Neural crest cell (in vitro differentiated cells): ENCODE data around the gene SLC4A4. TPM values are rescaled to one million over a fixed set of nuclear protein-coding genes. Genes with fewer than 3 reads are reported as not detected.

Source experiments
- DNase-seq: peaks from one replicate; pipeline ENCODE4 v3.0.0; 2021; ENCODE audit warnings: low read depth, mixed read lengths, low spot score
- H3K27ac Mint-ChIP-seq: one replicate; pipeline ENCODE4 v1.8.0; 2021; ENCODE audit warnings: mild to moderate bottlenecking, mixed read lengths; ENCODE audit not compliant: unreplicated experiment
- H3K27me3 Mint-ChIP-seq: 2 replicates; pipeline ENCODE4 v1.8.0; 2021; ENCODE audit warnings: low read depth, mild to moderate bottlenecking, mixed read lengths
- H3K36me3 Mint-ChIP-seq: 2 replicates; pipeline ENCODE4 v1.8.0; 2021; ENCODE audit warnings: low read depth, mild to moderate bottlenecking, mixed read lengths
- H3K4me1 Mint-ChIP-seq: 2 replicates; pipeline ENCODE4 v1.8.0; 2021; ENCODE audit warnings: mixed read lengths
- H3K4me3 Mint-ChIP-seq: one replicate; pipeline ENCODE4 v1.8.0; 2021; ENCODE audit warnings: mild to moderate bottlenecking, mixed read lengths
- H3K9me3 Mint-ChIP-seq: 2 replicates; pipeline ENCODE4 v1.8.0; 2021; ENCODE audit warnings: mixed read lengths
- total RNA-seq: library from RNA; stranded (reverse); gene quantifications from 2 replicates; pipeline ENCODE4 v1.2.1, GENCODE V29; 2021
- TF ChIP-seq, protein P1 (sequence below): fragments of 200-600 bp; sonication (generic); conservative IDR thresholded peaks from 2 replicates; pipeline ENCODE4 v1.5.0; 2021; ENCODE audit warnings: antibody characterized with exemption, mild to moderate bottlenecking

SLC4A4 gene
- total RNA-seq, 1 donor from 2014 or later: 4.0 TPM

DNA sequence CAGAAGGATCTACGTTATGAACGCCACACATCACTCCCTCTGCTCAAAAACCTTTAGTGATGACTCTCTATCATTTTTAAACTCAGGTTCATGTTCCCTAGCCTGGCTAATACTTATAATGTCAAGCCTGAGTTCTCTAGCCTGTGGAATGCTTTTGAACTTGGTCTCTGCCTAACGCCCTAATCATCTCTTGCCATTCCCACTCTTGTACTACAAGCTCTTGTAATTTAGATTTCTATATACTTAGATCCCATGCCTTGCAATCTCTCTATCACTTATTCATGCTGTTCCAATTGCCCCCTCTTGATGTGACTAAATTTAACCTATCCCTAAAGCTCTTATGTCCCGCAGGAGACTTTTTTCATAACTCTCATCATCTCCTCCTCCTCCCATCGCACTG, 40.3 kb downstream of the SLC4A4 start:
- H3K27ac Mint-ChIP-seq: no peak overlapping the region

GRCh38 chr4:71380788-71381187, 42.0 kb downstream of the SLC4A4 start:
- Mint-ChIP-seq H3K4me3 (no peak overlapping the region), H3K27me3 (no peaks in the 10 kb centered on the region), H3K4me1 (no peaks in the 10 kb centered on the region), H3K36me3 (no peaks in the 10 kb centered on the region), H3K9me3 (no peaks in the 10 kb centered on the region), H3K27ac (no peak overlapping the region)
- TF ChIP-seq, protein P1, sequence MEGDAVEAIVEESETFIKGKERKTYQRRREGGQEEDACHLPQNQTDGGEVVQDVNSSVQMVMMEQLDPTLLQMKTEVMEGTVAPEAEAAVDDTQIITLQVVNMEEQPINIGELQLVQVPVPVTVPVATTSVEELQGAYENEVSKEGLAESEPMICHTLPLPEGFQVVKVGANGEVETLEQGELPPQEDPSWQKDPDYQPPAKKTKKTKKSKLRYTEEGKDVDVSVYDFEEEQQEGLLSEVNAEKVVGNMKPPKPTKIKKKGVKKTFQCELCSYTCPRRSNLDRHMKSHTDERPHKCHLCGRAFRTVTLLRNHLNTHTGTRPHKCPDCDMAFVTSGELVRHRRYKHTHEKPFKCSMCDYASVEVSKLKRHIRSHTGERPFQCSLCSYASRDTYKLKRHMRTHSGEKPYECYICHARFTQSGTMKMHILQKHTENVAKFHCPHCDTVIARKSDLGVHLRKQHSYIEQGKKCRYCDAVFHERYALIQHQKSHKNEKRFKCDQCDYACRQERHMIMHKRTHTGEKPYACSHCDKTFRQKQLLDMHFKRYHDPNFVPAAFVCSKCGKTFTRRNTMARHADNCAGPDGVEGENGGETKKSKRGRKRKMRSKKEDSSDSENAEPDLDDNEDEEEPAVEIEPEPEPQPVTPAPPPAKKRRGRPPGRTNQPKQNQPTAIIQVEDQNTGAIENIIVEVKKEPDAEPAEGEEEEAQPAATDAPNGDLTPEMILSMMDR: no peak
- no peak for DNase-seq

More for the DNA sequence above, 40.3 kb downstream of the SLC4A4 start:
- Mint-ChIP-seq H3K27me3 (no peaks in the 10 kb centered on the region), H3K4me1 (no peaks in the 10 kb centered on the region), H3K9me3 (no peaks in the 10 kb centered on the region), H3K4me3 (no peak overlapping the region), H3K36me3 (no peaks in the 10 kb centered on the region)
- DNase-seq: no peak
- TF ChIP-seq, protein P1: no peak

DNA sequence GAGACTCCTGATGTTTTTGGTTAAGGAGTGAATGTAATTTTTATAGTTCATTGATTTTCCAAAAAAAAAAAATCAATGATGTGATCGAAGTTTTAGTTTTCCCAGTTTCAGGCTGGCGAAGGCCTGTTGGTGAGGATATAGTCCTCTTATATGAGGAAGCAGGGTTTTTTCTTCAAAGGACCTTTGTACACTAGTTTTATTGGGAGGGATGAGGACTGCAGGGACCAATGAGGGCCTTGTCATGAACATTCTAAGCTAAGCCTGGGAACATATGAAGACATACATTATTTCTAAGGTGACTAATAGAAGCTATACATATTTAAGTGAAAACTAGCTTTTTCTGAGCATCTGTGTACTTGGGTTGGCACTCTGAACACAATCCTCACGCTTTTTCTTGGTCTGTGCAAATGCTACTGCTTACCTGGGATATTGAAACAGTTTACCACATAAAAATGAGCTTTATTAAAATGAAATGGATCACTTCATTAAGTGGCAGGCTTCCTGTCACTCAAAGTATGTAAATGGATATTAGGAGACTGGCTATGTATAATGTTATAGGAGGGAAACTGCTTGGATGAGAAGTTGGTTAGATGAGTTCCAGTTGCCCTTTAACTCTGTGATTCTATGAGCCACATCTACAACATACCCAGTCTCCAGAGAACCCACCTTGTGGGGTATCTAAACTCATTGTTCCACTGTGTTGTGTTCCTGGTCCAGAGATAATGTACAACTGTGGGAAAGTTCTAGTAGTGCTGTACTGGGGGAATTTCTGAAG, 43.5 kb downstream of the SLC4A4 start:
- DNase-seq: no peak
- TF ChIP-seq, protein P1: no peak
- no peaks in the 10 kb centered on the region for H3K4me1 Mint-ChIP-seq
- no peak overlapping the region for H3K27ac Mint-ChIP-seq
- no peak overlapping the region for H3K4me3 Mint-ChIP-seq
- H3K36me3 Mint-ChIP-seq: no peaks in the 10 kb centered on the region
- H3K9me3 Mint-ChIP-seq: no peaks in the 10 kb centered on the region
- no peaks in the 10 kb centered on the region for H3K27me3 Mint-ChIP-seq

DNA sequence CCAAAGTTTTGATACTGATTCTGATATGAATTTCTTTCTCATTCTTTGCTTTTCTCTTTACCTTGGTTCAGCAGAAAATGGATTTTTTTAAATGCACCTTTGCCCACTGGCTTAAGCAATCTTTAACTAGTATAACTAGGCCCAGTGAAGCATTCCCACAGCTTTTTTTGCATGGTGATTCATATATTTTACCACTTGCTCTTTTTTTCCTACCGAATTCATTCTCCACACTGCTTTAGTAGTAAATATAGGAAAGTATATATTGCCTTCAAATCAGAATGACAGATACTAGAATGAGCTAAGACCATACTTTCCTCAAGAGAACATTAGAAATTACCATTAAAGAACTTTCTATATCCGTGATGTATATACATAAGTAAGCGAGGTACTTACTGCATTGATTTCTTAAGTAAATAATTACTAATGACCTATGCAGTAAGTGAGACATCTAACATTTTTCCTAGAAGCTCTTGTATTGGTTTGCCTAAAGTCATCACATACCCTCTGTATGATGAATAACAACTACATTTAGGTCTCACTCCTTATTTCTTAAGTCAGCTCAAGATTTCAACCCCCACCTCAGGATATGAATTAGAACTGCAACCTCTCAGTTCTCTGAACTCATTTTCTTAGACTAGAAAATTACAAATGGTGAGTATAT, 44.2 kb downstream of the SLC4A4 start:
- TF ChIP-seq, protein P1: no peak
- Mint-ChIP-seq H3K27ac (no peak overlapping the region), H3K36me3 (no peaks in the 10 kb centered on the region), H3K4me1 (no peaks in the 10 kb centered on the region), H3K9me3 (no peaks in the 10 kb centered on the region), H3K27me3 (no peaks in the 10 kb centered on the region), H3K4me3 (no peak overlapping the region)
- no peak for DNase-seq

DNA sequence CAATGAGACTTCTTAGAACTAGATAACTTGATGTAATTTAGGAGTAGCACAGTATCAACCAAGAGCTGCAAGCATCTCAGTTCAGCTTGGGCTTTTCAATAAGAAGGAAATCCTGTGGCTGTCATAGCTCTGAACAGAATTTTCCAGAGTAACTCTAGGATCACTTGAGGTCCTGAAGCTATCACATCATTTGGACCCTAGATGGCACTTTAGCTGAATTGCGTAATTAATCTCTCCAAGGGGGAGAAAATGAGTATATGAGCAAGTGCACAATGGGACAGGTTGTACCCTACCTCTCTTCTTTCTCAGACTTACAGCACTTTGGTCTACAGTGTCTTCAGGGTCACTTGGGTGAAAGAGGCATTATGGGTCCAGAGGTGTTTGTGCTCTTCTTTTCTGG, 45.2 kb downstream of the SLC4A4 start:
- no peak for DNase-seq
- no peak overlapping the region for H3K4me3 Mint-ChIP-seq
- H3K36me3 Mint-ChIP-seq: no peaks in the 10 kb centered on the region
- TF ChIP-seq, protein P1: no peak
- no peaks in the 10 kb centered on the region for H3K9me3 Mint-ChIP-seq
- no peaks in the 10 kb centered on the region for H3K27me3 Mint-ChIP-seq
- H3K4me1 Mint-ChIP-seq: no peaks in the 10 kb centered on the region
- no peak overlapping the region for H3K27ac Mint-ChIP-seq
